Prostate gland (tissue), 2 donors: ENCODE data around the gene CR1.

Experiments
- CTCF ChIP-seq, 4 experiments: fragments of 200-600 bp in 2 of 4; fragments of 450-650 bp in 2 of 4; sonication (generic) in 2 of 4; IDR thresholded peaks; 1 replicate in 3 of 4; 2 replicates in 1 of 4; pipeline ENCODE4 v1.5.1; 2016 to 2019; ENCODE audit warnings: antibody characterized with exemption in 4 of 4, mild to moderate bottlenecking in 2 of 4, moderate library complexity in 2 of 4
- POLR2A ChIP-seq: fragments of 450-650 bp; IDR thresholded peaks from one replicate; pipeline ENCODE4 v1.6.1; 2016; ENCODE audit warnings: antibody characterized with exemption, mild to moderate bottlenecking
- POLR2AphosphoS5 ChIP-seq: sonication (generic); formaldehyde crosslinking; IDR thresholded peaks from one replicate; pipeline ENCODE4 v1.6.1; 2017; ENCODE audit warnings: antibody characterized with exemption

- TF ChIP-seq CTCF (IDR thresholded peaks at IDR 0.05): no peak
- TF ChIP-seq POLR2AphosphoS5: no peak
- no peak for TF ChIP-seq POLR2A
Measured at GRCh38 chr1:207626972-207627337, 131.0 kb downstream of the CR1 start.
